Liver (tissue), 3 donors: ENCODE results near the gene NMBR.

Source experiments
- EGR1 ChIP-seq, 2 donors: IDR thresholded peaks; 2 replicates each; pipeline ENCODE4 v1.6.1; 2016 to 2018; ENCODE audit warnings: antibody characterized with exemption in 2 of 2, low read depth in 2 of 2
- FOXA1 ChIP-seq: IDR thresholded peaks from 2 replicates; pipeline ENCODE4 v1.6.1; 2016; ENCODE audit warnings: antibody characterized with exemption
- GABPA ChIP-seq, 2 donors: IDR thresholded peaks in 1 of 2; conservative IDR thresholded peaks in 1 of 2; 2 replicates each; pipeline ENCODE4 v1.6.1; 2016; ENCODE audit warnings: antibody characterized with exemption in 2 of 2, mild to moderate bottlenecking in 1 of 2, moderate library complexity in 1 of 2
- JUND ChIP-seq, 2 donors: IDR thresholded peaks; 2 replicates each; pipeline ENCODE4 v1.6.1; 2016; ENCODE audit warnings: antibody characterized with exemption in 2 of 2
- MAX ChIP-seq: IDR thresholded peaks from 2 replicates; pipeline ENCODE4 v1.6.1; 2016; ENCODE audit warnings: antibody characterized with exemption
- NR2F2 ChIP-seq: IDR thresholded peaks from 2 replicates; pipeline ENCODE4 v1.6.1; 2016; ENCODE audit warnings: antibody characterized with exemption
- RAD21 ChIP-seq, 2 donors: IDR thresholded peaks; 2 replicates each; pipeline ENCODE4 v1.6.1; 2016; ENCODE audit warnings: antibody characterized with exemption in 2 of 2, mild to moderate bottlenecking in 2 of 2
- SP1 ChIP-seq: IDR thresholded peaks from 2 replicates; pipeline ENCODE4 v1.6.1; 2018; ENCODE audit warnings: antibody characterized with exemption, mild to moderate bottlenecking
- YY1 ChIP-seq: IDR thresholded peaks from 2 replicates; pipeline ENCODE4 v1.6.1; 2016; ENCODE audit warnings: antibody characterized with exemption, mild to moderate bottlenecking
- ZBTB33 ChIP-seq: IDR thresholded peaks from 2 replicates; pipeline ENCODE4 v1.6.1; 2016; ENCODE audit warnings: antibody characterized with exemption
- TF ChIP-seq, protein P1 (sequence below): fragments of 150-350 bp; IDR thresholded peaks from 2 replicates; pipeline ENCODE4 v1.5.1; 2017; ENCODE audit warnings: improper control_type of control experiment, low read depth, low read length; ENCODE audit not compliant: missing input control
- TF ChIP-seq, protein P2 (sequence below): IDR thresholded peaks from 2 replicates; pipeline ENCODE4 v1.6.1; 2016; ENCODE audit warnings: antibody characterized with exemption
- TF ChIP-seq, protein P3 (sequence below): IDR thresholded peaks from 2 replicates; pipeline ENCODE4 v1.6.1; 2016; ENCODE audit warnings: antibody characterized with exemption, mild to moderate bottlenecking
- donor health status: healthy.
- donor health status: healthy.

GRCh38 chr6:142051404-142051803 lies 95.5 kb downstream of the NMBR start:
- TF ChIP-seq YY1 (no peak), RAD21 (IDR thresholded peaks at IDR 0.05) (no peak), JUND (IDR thresholded peaks at IDR 0.05) (no peak), GABPA (IDR thresholded peaks at IDR 0.05 in 1 of 2, conservative IDR thresholded peaks at IDR 0.05 in 1 of 2) (no peak), NR2F2 (no peak), SP1 (no peak), ZBTB33 (no peak), MAX (no peak), EGR1 (IDR thresholded peaks at IDR 0.05; ENCODE audit: low read depth in 2 of 2) (no peak), FOXA1 (no peak)
- TF ChIP-seq, protein P1, sequence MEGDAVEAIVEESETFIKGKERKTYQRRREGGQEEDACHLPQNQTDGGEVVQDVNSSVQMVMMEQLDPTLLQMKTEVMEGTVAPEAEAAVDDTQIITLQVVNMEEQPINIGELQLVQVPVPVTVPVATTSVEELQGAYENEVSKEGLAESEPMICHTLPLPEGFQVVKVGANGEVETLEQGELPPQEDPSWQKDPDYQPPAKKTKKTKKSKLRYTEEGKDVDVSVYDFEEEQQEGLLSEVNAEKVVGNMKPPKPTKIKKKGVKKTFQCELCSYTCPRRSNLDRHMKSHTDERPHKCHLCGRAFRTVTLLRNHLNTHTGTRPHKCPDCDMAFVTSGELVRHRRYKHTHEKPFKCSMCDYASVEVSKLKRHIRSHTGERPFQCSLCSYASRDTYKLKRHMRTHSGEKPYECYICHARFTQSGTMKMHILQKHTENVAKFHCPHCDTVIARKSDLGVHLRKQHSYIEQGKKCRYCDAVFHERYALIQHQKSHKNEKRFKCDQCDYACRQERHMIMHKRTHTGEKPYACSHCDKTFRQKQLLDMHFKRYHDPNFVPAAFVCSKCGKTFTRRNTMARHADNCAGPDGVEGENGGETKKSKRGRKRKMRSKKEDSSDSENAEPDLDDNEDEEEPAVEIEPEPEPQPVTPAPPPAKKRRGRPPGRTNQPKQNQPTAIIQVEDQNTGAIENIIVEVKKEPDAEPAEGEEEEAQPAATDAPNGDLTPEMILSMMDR, result no peak
- TF ChIP-seq, protein P2, sequence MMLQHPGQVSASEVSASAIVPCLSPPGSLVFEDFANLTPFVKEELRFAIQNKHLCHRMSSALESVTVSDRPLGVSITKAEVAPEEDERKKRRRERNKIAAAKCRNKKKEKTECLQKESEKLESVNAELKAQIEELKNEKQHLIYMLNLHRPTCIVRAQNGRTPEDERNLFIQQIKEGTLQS, result no peak
- TF ChIP-seq, protein P3, sequence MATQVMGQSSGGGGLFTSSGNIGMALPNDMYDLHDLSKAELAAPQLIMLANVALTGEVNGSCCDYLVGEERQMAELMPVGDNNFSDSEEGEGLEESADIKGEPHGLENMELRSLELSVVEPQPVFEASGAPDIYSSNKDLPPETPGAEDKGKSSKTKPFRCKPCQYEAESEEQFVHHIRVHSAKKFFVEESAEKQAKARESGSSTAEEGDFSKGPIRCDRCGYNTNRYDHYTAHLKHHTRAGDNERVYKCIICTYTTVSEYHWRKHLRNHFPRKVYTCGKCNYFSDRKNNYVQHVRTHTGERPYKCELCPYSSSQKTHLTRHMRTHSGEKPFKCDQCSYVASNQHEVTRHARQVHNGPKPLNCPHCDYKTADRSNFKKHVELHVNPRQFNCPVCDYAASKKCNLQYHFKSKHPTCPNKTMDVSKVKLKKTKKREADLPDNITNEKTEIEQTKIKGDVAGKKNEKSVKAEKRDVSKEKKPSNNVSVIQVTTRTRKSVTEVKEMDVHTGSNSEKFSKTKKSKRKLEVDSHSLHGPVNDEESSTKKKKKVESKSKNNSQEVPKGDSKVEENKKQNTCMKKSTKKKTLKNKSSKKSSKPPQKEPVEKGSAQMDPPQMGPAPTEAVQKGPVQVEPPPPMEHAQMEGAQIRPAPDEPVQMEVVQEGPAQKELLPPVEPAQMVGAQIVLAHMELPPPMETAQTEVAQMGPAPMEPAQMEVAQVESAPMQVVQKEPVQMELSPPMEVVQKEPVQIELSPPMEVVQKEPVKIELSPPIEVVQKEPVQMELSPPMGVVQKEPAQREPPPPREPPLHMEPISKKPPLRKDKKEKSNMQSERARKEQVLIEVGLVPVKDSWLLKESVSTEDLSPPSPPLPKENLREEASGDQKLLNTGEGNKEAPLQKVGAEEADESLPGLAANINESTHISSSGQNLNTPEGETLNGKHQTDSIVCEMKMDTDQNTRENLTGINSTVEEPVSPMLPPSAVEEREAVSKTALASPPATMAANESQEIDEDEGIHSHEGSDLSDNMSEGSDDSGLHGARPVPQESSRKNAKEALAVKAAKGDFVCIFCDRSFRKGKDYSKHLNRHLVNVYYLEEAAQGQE, result no peak
